HUES6 (cell line): ENCODE data around the gene SLC8A1.

ENCODE experiments used
- H3K27ac ChIP-seq: 2 replicates; pipeline ENCODE4 v1.7.0; 2013; ENCODE audit warnings: low read depth, mild to moderate bottlenecking, low read length, inconsistent platforms
- H3K27me3 ChIP-seq: 2 replicates; pipeline ENCODE4 v1.6.1; 2013; ENCODE audit warnings: low read length; ENCODE audit not compliant: control insufficient read depth, insufficient read depth
- H3K36me3 ChIP-seq: 2 replicates; pipeline ENCODE4 v1.6.1; 2013; ENCODE audit warnings: low read length; ENCODE audit not compliant: control insufficient read depth, insufficient read depth
- H3K4me1 ChIP-seq: 2 replicates; pipeline ENCODE4 v1.6.1; 2013; ENCODE audit warnings: low read length; ENCODE audit not compliant: control insufficient read depth, insufficient read depth
- H3K4me3 ChIP-seq: 2 replicates; pipeline ENCODE4 v1.5.1; 2013; ENCODE audit warnings: low read depth, low read length
- H3K9ac ChIP-seq: one replicate; pipeline ENCODE4 v1.6.1; 2013; ENCODE audit warnings: mild to moderate bottlenecking, low read length
- H3K9me3 ChIP-seq: 2 replicates; pipeline ENCODE4 v1.6.1; 2013; ENCODE audit warnings: low read depth, low read length; ENCODE audit not compliant: control insufficient read depth, insufficient read depth

Gene SLC8A1

GRCh38 chr2:40228310-40228709 lies 223.6 kb downstream of the SLC8A1 start:
- Histone ChIP-seq H3K9ac (no peak overlapping the region), H3K4me1 (peaks cover 7% of the 10 kb centered on the region; the same call in 1 of the 2 replicates), H3K27ac (no peak overlapping the region), H3K27me3 (no peaks in the 10 kb centered on the region), H3K36me3 (no peaks in the 10 kb centered on the region), H3K4me3 (no peak overlapping the region), H3K9me3 (no peaks in the 10 kb centered on the region)

DNA sequence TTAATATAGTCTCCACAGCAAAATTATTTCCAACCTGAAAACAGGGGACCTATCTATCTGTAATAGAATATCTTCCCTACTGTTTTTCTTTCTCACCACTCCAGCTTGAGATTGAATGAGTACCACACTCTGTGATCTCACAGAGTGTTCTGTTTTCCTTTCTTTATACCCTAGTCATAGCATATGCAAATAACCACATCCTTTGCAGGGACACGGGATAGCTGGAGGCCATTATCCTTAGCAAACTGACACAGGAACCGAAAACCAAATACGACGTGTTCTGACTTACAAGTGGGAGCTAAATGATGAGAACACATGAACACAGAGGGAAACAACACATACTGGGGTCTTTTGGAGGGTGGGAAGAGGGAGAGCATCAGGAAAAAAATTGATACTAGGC lies 224.7 kb downstream of the SLC8A1 start:
- no peaks in the 10 kb centered on the region for H3K9me3 ChIP-seq
- peaks cover 7% of the 10 kb centered on the region; the same call in 1 of the 2 replicates for H3K4me1 ChIP-seq
- no peak overlapping the region for H3K27ac ChIP-seq
- no peak overlapping the region for H3K9ac ChIP-seq
- H3K4me3 ChIP-seq = no peak overlapping the region
- no peaks in the 10 kb centered on the region for H3K36me3 ChIP-seq
- H3K27me3 ChIP-seq = no peaks in the 10 kb centered on the region

- H3K9ac ChIP-seq = no peak overlapping the region
- no peak overlapping the region for H3K27ac ChIP-seq
- H3K4me3 ChIP-seq = no peak overlapping the region
- H3K4me1 ChIP-seq = peaks cover 7% of the 10 kb centered on the region; the same call in 1 of the 2 replicates
- no peaks in the 10 kb centered on the region for H3K9me3 ChIP-seq
- no peaks in the 10 kb centered on the region for H3K36me3 ChIP-seq
- H3K27me3 ChIP-seq = no peaks in the 10 kb centered on the region
These were observed 225.3 kb downstream of the SLC8A1 start for GRCh38 chr2:40226637-40227036.

DNA sequence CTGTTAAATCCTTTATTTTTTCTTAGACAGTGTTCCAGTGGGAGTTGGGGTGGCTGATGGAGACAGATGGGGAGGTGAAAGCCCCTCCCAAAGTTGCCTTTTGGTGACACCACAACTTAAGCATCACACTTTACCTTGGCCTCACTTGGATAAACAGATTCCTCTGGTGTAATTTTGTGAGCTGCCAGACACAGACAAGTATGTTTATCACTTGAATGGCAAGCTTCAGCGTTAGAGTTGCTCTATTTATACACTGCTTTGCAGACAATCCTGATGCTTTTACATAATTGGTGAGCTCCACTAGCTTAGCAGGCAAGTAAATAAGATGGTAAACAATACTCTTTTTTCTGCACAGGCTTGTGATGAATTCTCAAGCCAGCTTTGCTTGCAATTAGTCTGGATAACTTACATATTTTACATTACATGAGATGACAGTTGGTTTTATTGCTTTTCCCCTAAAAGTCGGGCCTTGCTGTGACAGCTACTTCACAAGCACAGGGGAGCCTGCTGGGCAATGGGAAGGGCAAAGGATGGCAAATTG lies 226.2 kb downstream of the SLC8A1 start:
- Histone ChIP-seq H3K4me1 (peaks cover 7% of the 10 kb centered on the region; the same call in 1 of the 2 replicates), H3K4me3 (no peak overlapping the region), H3K9me3 (no peaks in the 10 kb centered on the region), H3K9ac (no peak overlapping the region), H3K27ac (no peak overlapping the region), H3K27me3 (no peaks in the 10 kb centered on the region), H3K36me3 (no peaks in the 10 kb centered on the region)

DNA sequence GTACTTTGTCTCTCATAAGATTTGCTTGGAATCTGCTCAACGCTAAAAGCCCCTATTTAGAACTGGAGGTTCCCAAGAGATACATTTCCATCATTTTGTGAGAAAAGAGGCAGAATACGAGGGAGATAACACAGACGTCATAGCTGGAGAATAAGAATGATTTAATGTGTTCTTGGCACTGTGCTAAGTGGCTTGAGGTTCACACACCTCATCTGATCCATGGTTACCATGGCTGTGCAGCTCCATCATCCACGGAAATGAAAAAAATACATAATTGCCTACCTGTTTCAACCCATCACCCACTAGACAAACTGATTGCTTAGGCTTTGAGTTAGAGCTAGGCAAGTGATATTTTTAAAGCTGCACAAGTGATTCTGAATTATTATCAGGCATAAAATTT lies 227.6 kb downstream of the SLC8A1 start:
- no peak overlapping the region for H3K4me3 ChIP-seq
- no peaks in the 10 kb centered on the region for H3K27me3 ChIP-seq
- no peak overlapping the region for H3K27ac ChIP-seq
- H3K36me3 ChIP-seq = no peaks in the 10 kb centered on the region
- H3K9ac ChIP-seq = no peak overlapping the region
- H3K9me3 ChIP-seq = no peaks in the 10 kb centered on the region
- H3K4me1 ChIP-seq = peaks cover 7% of the 10 kb centered on the region; the same call in 1 of the 2 replicates

DNA sequence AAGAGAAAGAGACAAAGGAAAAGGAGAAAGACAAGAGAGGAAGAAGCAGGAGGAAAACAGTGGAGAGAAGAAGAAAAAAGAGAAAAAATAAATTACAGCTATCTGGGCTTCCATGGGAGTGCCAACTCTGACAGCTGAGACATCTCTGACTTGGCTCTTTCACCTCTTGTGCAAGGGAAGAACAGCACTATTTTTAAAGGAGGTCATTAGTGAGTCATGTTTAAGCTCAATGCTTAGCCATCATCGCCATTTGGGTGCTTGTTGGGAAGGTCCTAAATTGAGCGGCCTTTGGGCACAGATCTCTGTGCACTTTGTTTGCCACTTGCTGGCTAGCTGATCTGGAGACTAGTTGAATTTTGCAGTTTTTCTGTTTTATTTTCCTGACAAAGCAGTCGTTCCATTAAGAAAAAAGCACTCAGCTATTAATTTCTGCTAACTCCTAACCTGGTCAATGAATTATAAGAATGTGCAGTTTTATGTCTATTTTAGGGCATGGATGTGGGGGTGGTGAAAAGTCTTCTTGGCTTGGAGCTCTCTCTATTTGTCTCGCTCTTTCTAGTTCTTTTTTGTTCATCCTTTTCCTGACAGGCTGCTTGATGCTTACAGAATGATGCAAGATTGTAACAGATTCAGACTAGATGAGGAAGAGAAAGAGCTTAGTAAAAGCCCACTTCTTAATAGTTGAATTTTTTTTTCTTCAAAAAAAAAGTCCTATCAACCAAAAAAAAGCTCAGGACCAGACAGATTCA lies 231.5 kb downstream of the SLC8A1 start:
- Histone ChIP-seq H3K27ac (no peak overlapping the region), H3K27me3 (no peaks in the 10 kb centered on the region), H3K4me1 (peaks cover 3% of the 10 kb centered on the region; the same call in 1 of the 2 replicates), H3K9ac (no peak overlapping the region), H3K4me3 (no peak overlapping the region), H3K36me3 (no peaks in the 10 kb centered on the region), H3K9me3 (0 out of 2 replicates have a peak, but pooled peaks cover 4% of the 10 kb centered on the region)

DNA sequence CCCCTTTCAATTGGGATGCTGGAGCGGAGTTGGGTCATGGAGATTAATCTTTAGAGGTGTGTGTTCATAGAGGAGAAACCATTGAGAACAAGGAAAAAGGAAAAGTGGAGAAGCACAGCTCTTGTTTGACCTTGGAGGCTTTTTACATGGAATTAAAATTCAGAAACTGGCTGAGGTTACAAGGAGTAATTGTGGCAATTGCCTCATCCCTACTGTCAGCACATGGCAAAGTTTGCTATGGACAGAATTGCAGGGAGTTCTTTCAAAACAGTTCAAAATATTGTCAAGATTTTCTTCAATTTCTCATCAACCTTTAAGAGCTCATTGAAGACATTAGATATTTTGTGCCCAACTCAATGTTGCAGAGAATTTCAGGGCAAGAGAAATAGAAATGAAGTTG lies 232.7 kb downstream of the SLC8A1 start:
- no peaks in the 10 kb centered on the region; the same call in 1 of the 2 replicates for H3K4me1 ChIP-seq
- no peaks in the 10 kb centered on the region for H3K27me3 ChIP-seq
- 0 out of 2 replicates have a peak, but pooled peaks cover 4% of the 10 kb centered on the region for H3K9me3 ChIP-seq
- H3K4me3 ChIP-seq = no peak overlapping the region
- H3K36me3 ChIP-seq = no peaks in the 10 kb centered on the region
- no peak overlapping the region for H3K9ac ChIP-seq
- H3K27ac ChIP-seq = no peak overlapping the region

DNA sequence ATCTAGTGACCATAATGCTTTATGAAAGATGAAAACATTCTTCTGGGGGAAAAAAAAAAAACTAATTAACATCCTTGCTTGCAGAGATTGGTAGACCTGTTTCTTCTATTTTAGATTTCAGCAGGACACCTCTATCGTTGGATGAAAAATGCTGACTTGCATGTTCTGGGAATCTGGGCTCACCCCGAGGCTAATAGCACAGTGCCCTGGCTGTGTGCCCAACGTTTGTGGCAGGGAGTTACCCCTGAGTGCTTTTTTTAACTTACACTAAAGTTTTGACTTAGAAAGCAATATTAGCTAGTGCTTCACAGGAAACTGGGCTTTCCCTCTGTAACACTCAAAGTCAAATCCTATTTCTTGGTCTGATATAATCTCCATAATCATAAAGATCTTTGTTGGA lies 233.2 kb downstream of the SLC8A1 start:
- H3K27me3 ChIP-seq = no peaks in the 10 kb centered on the region
- 0 out of 2 replicates have a peak, but pooled peaks cover 4% of the 10 kb centered on the region for H3K9me3 ChIP-seq
- H3K9ac ChIP-seq = no peak overlapping the region
- no peaks in the 10 kb centered on the region for H3K36me3 ChIP-seq
- H3K4me3 ChIP-seq = no peak overlapping the region
- H3K27ac ChIP-seq = no peak overlapping the region
- no peaks in the 10 kb centered on the region; the same call in 1 of the 2 replicates for H3K4me1 ChIP-seq

DNA sequence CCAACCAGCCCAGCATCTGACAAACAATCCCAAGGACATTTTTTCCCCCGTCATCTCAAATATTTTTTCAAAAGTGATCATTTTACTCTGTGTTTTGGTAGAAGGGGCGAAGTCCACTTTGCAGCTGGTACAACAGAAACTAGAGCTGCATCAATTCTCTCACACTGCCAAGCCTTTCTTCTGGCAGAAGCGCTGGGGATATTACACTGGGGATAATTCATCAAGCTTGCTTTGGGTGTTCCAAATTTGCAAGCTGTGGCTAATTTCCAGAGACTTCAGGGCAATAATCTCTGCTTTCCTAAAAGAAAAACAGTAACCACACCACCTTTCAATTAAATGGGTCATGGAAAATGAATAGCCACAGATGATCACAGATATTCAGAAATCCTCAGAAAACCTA lies 238.3 kb downstream of the SLC8A1 start:
- Histone ChIP-seq H3K27me3 (no peaks in the 10 kb centered on the region), H3K9ac (no peak overlapping the region), H3K9me3 (0 out of 2 replicates have a peak, but pooled peaks cover 4% of the 10 kb centered on the region), H3K27ac (no peak overlapping the region), H3K36me3 (no peaks in the 10 kb centered on the region), H3K4me1 (peaks cover 19% of the 10 kb centered on the region; the same call in 1 of the 2 replicates), H3K4me3 (no peak overlapping the region)

- 0 out of 2 replicates have a peak, but pooled peaks cover 4% of the 10 kb centered on the region for H3K9me3 ChIP-seq
These were observed 238.8 kb downstream of the SLC8A1 start for GRCh38 chr2:40213071-40213470.

DNA sequence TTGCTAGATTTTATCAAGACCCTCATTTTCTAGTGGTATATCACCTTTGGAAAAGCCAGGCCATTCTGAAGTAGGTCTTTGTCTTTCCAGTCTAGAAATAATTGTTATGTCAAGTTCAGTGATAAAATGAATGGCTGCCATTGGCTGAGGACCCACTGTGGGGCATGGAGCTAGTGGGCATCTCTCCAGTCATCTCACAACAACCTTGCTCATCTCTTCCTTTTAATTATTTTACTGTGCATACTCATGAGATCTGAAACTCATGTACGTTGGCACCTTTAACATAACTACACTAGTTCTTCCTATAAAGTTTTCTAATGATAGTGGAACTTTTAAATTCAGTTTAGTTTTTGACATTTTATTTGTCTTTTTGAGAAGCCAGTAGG lies 240.9 kb downstream of the SLC8A1 start:
- Histone ChIP-seq H3K36me3 (no peaks in the 10 kb centered on the region), H3K27ac (no peak overlapping the region), H3K9ac (no peak overlapping the region), H3K4me1 (peaks cover 19% of the 10 kb centered on the region; the same call in 1 of the 2 replicates), H3K27me3 (no peaks in the 10 kb centered on the region), H3K9me3 (no peaks in the 10 kb centered on the region), H3K4me3 (no peak overlapping the region)

More at GRCh38 chr2:40213071-40213470, 238.8 kb downstream of the SLC8A1 start:
- Histone ChIP-seq H3K36me3 (no peaks in the 10 kb centered on the region), H3K4me1 (peaks cover 19% of the 10 kb centered on the region; the same call in 1 of the 2 replicates), H3K4me3 (no peak overlapping the region), H3K9ac (no peak overlapping the region), H3K27ac (no peak overlapping the region), H3K27me3 (no peaks in the 10 kb centered on the region)
